Left forelimb (tissue), 1 donor: ENCODE measurements around the gene TEX44.
"Not testable (repeated sequence)": the region's sequence is repeated elsewhere in the genome, so short reads cannot be mapped to it uniquely, and the experiment has no call there.

Source experiments
- DNase-seq: peaks from one replicate; pipeline ENCODE4 v3.0.0-alpha.2; 2018; ENCODE audit warnings: low spot score

TEX44 gene

DNA sequence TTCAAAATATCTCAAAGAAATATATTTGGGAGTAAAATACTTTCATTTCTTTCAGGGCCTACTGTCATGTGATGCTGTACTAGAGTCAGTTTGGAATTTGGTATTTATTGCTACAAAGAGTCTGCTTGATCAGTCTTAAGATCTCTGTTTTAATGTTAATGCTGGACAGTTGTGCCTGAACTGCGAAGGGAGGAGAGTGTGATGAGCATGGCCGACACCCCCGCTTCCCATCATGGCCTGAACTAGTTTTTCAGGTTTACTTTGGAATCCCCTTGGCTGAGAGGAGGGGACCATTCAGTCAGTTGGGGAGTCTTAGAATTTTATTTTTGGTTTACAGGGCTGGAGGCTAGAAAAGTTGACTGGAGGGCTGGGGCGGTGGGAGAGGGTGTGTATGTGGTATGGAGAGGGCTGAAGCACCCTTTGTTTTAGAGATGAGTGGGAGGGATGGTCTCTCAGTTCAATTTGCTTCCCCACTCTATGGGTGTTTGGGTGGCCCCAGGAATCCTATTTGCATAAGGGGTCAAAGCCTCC is 20.9 kb upstream of the TEX44 start:
- no peak for DNase-seq

DNA sequence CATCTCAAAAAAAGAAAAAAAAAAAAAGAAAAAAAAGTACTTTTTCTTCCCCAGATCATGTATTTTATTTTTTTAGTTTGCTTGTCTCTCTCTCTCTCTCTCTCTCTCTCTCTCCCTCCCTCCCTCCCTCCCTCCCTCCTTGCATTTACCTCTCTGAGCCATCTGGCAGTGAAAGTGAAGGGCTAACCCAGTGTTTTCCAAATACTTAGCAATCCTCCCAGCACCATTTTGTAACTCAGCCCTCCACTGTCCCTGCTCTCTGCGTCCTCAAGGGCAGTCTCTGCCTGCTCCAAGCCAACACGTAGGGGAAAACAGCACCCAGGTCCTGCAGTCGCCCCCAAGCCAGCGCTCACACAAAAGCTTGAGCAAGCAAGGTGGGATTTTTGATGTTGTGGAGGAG is 19.6 kb upstream of the TEX44 start:
- DNase-seq, result no peak

DNA sequence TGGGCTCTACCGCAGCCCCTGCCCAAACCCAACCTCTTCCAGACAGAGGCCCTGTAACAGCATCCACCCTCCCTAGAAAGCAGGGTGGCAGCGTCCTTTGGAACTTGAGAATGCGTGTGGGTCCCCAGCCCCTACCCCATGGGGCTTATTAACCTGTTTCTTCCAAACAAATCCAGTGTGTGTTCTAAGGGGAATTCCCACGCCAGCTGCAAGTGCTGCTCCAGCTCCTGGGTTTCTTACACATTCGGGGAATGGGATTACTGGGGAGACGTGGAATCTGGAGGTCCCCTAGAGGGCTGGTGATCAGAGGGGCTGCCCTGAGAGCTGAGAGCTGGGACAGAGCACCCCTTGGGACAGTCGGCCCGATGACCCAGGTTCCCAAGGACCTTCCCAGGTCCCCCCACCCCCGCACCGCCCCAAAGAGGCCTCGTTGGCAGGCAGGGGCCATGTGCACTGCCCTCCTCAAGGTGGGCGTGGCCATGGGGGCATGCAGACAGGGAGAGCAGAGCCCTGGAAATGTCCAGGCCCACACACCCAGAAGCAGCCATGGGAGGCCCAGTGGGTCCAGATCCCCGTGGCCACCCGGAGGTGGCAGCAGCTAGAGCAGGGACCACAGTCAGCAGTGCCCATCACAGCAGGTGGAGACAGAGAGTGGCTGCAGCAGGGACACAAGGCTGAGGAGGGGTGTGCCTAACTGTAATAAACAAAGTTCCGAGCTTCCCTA is 18.8 kb upstream of the TEX44 start:
- DNase-seq, result no peak

DNA sequence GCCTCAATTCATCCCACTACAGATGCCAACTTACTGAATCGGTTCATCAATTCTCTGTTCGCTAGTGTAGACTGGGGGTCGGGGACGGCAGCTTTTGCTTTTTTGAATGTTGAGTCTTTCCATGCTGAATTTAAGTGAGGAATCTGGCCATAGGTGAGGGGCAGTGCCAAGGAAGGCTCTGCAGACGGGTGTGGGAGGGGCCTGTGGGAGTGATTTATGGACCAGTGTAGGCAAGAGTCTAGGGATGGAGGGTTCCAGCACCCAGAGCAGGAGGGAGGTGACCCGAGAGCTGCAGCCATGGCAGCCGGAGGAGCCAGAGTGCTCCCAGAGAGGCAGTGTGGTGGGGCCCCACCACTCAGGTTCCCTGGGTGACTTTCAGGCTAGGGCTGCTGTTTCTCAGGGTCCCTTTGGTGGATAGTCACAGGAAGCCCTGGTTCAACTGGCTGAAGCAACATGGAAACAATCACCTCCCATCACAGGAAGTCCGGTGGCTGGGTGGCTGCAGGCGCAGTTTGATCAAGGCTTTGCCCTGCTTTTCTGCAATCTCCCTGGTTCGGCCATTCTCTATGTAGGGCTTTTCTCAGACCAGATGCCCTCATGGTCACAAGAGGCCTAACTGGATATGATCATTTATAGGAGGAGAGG is 16.9 kb upstream of the TEX44 start:
- no peak for DNase-seq

DNA sequence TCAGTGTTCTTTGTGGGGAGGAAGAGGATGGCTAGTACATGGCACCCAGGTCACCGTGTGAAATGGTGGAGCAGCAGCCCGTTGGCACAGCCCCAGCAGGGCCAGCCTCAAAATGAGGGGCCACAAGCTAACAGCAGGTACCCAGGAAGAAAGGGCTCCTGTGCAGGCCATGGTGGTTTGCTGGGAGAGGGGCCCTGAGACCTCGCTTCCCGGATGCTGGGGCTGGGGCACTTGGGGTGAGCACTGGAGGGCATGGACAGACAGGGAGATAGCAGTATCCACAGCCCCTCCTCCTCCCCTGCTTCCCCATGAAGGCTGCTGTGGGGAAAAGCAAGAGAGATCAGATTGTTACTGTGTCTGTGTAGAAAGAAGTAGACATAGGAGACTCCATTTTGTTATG is 16.2 kb upstream of the TEX44 start:
- no peak for DNase-seq

DNA sequence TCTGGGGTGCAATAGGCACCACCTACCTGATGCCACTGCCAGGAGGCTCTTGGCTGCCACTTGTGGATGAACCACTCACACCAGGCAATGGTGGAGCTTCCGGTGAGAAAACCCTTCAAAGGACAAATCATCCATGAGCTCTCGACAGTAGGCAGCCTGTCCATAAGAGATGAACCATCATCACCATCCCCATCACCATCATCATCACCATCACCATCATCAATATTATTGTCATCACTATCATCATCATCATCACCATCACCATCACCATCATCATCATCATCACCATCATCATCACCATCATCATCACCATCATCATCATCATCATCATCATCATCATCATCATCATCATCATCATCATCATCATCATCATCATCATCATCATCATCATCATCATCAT is 14.0 kb upstream of the TEX44 start:
- DNase-seq, result not testable (repeated sequence)

DNA sequence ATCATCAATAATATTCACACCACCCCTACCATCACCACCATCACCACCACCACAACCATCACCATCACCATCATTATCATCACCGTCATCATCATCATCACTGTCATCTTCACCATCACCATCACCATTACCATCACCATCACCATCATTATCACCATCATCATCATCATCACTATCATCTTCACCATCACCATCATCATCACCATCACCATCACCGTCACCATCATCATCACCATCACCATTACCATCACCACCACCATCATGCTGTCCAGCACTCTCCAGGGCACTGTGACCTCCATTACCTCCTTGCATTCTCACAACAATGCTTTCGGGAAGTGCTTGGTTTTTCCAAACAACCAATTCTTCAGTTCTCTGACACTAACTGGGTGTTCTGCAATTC is 13.1 kb upstream of the TEX44 start:
- no peak for DNase-seq

DNA sequence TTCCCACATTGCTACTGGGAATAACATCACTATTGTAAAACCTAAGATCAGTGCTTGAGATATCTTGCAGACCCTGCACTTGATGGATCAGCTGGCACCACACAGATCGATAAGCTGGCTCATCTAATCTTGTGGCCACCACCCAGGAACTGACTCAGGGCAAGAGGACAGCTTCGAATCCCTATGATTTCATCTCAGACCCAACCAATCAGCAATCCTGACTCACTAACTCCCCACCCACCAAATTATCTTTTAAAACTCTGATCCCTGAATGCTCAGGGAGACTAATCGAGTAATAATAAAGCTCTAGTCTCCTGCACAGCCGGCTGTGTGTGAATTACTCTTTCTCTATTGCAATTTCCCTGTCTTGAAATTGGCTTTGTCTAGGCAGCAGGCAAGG is 11.3 kb upstream of the TEX44 start:
- no peak for DNase-seq

DNA sequence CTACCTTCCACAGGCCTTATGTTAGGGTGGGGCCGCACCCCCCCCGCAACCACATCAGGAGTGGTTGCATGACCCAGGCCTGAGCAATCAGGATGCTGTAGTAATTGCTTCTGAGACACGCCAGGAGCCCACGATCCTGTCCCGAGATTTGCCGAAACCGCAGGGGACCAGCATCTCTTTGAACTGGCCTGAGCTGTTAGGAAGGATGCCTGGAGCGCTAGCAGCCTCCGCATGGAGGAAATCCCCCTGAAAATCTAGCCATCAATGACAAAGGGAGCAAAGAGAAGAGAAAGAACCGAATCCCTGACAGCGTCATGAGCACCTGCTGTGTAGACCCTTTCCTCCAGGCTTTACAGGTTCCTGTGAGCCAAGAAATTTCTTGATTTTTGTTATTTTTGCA is 8.7 kb upstream of the TEX44 start:
- no peak for DNase-seq

DNA sequence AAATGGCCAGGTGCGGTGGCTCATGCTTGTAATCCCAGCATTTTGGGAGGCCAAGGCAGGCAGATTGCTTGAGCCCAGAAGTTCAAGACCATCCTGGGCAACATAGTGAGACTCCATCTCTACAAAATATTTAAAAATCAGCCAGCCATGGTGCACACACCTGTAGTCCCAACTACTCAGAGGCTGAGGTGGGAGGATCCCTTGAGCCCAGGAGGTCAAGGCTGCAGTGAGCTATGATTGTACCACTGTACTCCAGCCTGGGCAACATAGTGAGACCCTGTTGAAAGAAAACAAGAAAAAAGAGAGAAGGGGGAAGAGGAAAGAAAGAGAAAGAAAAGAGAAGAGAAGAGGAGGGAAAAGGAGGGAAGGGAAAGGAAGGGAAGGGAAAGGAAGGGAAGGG is 4.9 kb upstream of the TEX44 start:
- DNase-seq, result not testable (repeated sequence)

DNA sequence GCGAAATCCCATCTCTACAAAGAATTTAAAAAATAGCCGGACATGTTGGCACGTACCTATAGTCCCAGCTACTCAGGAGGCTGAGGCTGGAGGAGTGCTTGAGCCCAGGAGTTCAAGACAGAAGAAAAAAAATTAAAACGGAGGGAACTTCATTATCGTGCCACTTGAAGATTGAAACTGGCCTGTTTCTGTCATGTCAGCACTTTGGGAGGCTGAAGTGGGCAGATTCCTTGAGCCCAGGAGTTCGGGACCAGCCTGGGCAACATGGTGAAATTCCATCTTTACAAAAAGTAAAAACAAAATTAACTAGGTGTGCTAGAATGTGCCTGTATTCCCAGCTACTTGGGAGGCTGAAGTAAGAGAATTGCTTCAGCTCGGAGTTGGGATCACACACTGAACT is 3.0 kb upstream of the TEX44 start:
- no peak for DNase-seq

DNA sequence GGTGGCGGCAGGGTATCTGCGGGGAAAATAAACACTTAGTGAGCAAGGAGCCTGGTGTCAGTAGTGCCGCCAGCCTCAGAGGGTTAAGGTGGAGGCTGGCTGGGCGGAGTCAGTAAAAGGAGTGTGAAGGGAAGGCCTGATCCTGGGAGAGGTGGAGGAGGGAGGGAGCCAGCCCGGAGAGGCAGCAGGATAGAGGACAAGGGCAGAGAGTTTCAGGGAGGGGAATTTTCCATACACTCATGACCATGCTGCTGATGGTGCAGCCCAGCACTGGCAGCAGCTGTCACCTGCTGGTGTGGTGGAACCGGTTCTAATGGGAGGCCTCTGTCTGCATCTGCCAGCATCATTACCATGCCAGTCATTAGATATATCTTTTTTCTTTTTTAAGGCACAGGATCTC is 2.0 kb upstream of the TEX44 start:
- DNase-seq, result no peak

DNA sequence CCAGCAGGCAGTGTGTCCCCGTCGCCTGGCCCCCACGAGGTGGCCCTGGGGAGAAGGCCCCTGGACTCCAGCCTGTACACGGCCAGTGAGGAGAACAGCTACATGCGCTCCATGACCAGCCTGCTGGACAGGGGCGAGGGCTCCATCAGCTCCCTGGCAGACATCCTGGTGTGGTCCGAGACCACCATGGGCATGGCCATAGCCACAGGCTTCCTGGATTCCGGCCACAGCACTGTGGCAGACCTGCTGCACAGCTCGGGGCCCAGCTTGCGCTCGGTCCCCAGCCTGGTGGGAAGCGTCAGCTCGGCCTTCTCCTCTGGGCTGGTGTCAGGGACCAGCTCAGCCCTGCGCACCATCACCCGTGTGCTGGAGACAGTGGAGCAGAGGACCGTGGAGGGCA is 1.0 kb downstream of the TEX44 start:
- DNase-seq, result no peak

DNA sequence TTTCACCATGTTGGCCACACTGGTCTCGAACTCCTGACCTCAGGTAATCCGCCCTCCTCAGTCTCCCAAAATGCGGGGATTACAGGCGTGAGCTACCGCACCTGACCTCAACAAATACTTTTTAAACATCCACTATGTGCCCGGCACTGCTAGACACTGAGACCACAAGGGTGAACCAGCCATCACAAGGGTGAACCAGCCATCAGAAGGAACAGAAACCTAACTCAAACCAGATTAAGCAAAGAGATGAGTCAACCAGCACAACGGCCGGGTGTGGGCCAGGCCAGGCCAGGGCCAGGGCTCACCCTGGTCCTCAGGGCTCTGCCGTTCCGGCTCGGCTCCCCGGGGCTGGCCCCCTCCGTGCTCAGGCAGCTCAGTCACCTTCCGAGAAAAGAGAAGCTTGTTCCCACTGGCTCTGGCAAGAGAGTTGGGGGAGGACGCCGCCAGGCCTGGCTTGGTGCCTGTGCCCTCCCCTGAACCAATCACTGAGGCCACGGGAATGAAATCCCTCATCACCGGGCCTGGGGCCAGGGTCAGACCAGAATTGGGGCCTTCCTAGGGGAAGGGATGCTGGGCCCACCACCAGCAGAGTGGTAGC is 4.4 kb downstream of the TEX44 start:
- DNase-seq, result peak; percentile 71

DNA sequence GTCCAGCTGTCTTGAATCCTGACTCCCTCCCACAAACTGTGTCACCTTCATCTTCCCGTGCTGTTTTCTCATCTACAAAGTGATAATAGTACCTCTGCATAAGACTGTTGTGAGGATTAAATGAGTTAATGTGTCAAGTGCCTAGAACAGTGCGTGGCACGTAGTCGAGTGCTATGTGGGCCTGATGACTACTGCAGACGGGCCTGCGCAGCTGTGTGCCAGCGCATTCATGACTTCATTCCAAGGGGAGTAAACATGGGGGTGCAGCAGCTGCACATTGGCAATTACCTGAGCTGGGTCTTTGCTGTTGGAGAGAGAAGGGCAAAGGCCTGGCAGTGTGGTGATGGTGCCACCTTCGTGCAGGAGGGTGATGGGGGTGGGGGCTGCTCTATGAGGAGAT is 5.0 kb downstream of the TEX44 start:
- DNase-seq, result no peak

DNA sequence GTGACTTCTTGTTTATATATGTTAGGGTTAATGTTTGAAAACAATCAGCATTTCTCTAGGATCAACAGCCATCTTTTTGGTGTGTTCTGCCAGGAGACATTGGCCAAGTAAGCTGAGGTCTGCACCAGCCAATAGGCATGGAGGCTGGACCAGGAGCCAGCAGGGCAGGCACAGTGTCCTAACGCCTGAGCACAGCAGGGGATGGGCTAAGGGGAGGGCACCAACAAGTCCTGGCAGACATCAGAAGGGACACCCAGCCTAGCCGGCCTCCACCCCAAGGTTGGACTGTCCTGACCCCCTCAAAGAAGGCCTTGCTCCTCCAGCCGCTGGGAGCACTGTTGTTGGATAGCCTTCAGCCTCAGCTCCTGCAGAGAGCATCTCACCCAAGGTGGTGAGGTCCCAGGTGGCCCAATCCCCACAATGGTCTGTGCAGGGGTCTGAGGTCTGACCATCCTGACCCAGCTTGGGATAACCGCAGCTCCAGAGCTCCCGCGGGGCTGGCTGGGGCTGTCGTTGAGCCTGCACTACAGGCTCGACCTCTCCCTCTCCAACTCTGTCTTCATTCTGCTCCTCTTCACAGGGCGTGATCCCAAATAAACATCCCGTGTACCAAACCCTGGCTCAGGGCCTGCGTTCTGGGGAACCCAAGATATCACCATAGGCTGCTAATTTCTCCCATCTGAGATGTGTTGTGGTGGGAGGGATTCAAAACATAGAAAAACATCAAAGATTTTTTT is 8.1 kb downstream of the TEX44 start:
- DNase-seq, result no peak

DNA sequence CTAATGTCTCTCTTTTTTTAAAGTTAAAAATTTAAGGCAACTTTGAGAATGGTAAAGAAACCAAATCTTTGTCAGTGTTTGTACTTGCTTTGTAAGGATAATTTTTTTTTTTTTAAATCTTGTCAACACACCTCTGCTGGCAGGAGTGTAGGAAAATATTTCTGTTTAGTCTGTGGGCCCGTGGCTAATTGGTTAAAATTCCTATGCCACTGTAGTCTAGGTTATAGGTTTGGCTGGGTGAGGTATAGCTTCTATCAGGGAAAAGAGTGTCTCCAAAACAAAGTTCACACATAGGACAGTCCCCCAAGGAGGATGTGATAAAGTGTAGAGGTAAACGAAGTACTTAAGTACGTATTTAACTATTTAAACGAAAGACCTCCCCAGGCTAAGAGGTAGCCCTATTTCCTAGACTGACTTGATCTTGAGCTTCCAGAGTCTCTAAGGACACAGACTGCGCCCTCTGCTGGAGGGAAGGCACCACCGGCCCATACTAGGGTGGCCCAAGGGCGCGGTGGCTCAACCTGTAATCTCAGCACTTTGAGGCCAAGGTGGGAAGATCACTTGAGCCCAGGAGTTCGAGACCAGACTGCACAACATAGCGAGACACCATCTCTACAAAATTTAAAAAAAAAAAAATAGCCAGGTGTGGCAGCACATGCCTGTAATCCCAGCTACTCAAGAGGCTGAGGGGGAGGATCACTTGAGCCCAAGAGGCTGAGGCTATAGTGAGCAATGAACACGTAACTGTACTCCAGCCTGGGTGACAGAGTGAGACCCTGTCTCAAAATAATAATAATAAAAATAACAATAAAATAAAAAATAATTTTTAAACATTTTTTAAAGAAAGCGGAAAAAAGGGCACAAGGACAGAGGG is 8.9 kb downstream of the TEX44 start:
- DNase-seq, result peak; percentile 70

DNA sequence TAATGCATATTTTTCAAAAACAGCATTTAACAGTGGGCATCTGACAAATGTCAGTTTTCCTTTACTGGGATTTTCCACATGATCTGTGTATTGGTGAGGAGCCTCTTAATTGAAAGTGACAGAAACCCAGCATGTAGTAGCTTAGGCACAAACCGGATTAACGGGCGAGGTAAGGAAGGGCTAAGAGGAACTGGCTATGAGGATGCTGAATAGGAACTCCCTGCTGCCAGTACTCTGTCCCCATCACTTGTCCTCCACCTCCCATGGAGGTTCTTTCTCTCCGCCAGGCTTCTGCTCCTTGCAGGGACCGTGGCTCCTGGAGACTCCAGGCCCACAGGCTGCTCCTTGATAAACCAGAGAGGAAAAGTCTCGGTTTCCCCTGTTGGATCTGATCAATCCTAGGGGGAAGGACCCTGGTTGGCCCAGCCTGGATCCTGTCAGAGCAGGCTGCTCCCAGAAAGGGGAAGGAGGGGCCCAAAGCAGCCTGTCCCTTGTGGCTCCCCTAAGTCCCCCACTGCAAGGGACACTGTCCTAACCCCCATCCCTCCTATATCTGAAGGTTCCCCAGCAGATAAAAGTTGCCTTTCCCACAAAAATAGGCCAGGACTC is 10.3 kb downstream of the TEX44 start:
- DNase-seq, result no peak

DNA sequence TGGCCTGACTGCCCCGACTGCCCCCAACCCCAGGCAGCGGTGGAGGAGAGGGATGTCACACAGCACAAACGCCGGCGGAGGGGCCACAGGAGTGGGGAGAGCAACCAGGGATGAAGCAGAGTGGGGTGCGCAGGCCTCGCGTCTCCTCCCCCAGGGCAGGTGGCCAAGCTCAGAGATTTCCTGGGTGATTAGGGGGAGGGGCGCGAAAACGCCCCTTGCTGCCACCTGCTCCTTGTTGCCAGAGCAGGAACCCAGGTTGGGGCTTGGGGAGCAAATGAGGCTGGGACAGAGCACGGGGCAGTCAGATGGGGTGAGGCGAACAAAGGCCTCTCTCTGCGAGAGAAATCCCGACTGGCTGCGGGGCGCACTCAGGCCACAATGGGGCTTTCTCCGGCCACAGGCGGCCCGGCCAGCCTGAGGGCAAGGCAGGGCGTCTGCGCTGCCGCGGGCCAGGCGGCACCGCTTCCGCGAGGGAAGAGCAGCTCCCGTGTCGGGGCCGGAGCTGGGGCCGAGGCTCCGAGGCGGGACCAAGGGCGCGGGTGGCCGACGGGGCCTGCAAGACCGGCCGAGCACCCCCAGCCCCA is 11.5 kb downstream of the TEX44 start:
- no peak for DNase-seq

DNA sequence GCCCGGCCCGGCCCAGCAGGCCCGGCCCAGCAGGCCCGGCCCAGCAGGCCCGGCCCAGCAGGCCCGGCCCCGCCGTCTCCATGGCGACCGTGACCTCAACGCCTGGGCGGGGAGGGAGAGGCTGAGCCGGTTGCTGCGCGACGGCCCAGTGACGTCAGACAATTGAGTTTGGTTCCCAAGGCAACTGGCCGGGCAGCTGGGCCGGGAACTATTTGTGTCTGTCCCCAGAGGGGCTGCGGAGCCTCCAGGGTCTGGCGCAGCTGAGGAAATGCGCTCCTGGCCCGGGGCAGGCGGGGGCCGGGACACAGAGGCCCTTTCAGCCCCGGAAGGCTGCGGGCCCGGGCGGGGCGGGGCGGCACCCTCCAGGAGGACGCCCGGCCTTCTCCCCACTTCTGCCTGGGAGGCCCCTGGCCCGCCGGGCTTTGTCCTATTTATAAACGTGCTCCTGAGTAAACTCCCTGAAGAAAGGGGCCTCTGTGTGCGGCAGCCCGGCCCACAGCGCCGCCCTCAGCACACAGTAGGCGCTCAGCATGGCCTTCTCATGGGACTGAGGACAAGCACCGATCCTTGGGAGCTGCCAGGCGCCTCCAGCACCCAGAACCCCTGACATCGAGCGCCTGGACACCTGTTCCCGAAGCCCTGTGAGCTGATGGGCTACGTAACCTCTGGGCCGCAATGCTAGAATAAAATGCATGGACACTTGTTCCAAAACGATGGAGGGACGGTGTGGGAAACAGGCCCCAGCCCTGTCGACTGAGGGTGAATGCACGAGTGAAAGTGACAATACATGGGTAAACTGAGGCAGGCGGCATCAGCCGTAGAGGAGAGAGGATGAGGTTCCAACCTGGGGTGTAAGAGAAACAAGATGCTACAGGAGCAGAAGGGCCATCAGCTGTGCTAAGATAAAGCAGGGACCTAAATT is 12.3 kb downstream of the TEX44 start:
- DNase-seq, result peak; percentile 99
